ENCODE results near the gene PRADC1.

Gene PRADC1

GRCh38 chr2:73249636-73250035 is 16.6 kb upstream of the PRADC1 start:
- H3K4me3 ChIP-seq (ENCODE audit: control insufficient read depth, low read depth, low read length) = no peak overlapping the region
- no peak for TF ChIP-seq CTCF (IDR thresholded peaks at IDR 0.05; ENCODE audit: control insufficient read depth, insufficient read depth, low read depth, low read length, missing control alignments)
- DNase-seq (ENCODE audit: low read depth) = no peak

DNA sequence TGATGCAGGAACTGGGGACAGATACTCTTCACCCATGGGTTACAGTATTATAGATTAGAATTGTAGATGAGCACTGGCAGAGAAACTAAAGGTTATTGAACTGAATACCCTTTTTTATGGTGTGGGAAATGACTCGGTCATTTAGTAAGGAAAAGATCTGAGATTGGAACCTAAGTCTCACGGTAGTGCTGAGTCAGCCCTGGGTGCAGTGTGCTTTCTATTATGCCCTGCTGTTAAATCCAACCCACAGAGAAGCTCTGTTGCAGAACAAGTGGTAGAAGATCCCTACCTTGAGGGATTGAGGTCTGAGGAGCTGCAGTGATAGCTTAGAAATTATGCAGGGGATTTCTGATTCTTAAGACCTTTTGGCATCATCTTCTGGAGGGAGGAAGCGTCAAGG is 13.8 kb upstream of the PRADC1 start:
- H3K4me3 ChIP-seq (ENCODE audit: control insufficient read depth, low read depth, low read length) = no peak overlapping the region
- no peak for DNase-seq (ENCODE audit: low read depth)
- no peak for TF ChIP-seq CTCF (IDR thresholded peaks at IDR 0.05; ENCODE audit: control insufficient read depth, insufficient read depth, low read depth, low read length, missing control alignments)

- no peak for TF ChIP-seq CTCF (IDR thresholded peaks at IDR 0.05; ENCODE audit: control insufficient read depth, insufficient read depth, low read depth, low read length, missing control alignments)
- H3K4me3 ChIP-seq (ENCODE audit: control insufficient read depth, low read depth, low read length) = no peak overlapping the region
- DNase-seq (ENCODE audit: low read depth) = no peak
Observed at GRCh38 chr2:73244580-73244979, 11.5 kb upstream of the PRADC1 start.

- H3K4me3 ChIP-seq (ENCODE audit: control insufficient read depth, low read depth, low read length) = no peak overlapping the region
- TF ChIP-seq CTCF (IDR thresholded peaks at IDR 0.05; ENCODE audit: control insufficient read depth, insufficient read depth, low read depth, low read length, missing control alignments) = no peak
- peak; percentile 62 for DNase-seq (ENCODE audit: low read depth)
Observed at GRCh38 chr2:73243884-73244570, 11.0 kb upstream of the PRADC1 start.

DNA sequence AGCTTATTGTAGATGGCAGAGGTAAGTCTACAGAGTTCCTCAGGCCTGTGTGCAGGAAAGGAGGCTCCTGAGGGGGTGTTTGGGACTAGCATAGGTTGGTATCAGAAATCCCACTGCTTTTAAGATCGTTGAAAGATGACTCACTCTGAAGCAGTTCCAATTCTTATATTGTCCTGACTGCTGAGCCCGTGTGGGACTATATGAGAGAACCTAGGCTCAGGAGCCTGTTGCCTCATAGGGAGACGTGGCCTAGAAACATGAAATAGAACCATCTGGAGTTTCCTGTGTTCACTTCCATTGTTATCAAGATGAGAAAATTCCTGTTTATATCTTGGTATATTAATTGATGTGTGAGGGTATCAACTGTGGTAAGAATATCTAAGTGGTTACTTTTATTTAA is 6.7 kb upstream of the PRADC1 start:
- H3K4me3 ChIP-seq (ENCODE audit: control insufficient read depth, low read depth, low read length) = no peak overlapping the region
- DNase-seq (ENCODE audit: low read depth) = no peak
- no peak for TF ChIP-seq CTCF (IDR thresholded peaks at IDR 0.05; ENCODE audit: control insufficient read depth, insufficient read depth, low read depth, low read length, missing control alignments)

- no peak for TF ChIP-seq CTCF (IDR thresholded peaks at IDR 0.05; ENCODE audit: control insufficient read depth, insufficient read depth, low read depth, low read length, missing control alignments)
- no peak for DNase-seq (ENCODE audit: low read depth)
- H3K4me3 ChIP-seq (ENCODE audit: control insufficient read depth, low read depth, low read length) = no peak overlapping the region
Observed at GRCh38 chr2:73238976-73239375, 5.9 kb upstream of the PRADC1 start.
